Natural killer cell (primary cell): Measurements from ENCODE around the gene WDR93. TPM values are rescaled to one million over a fixed set of nuclear protein-coding genes. Genes with fewer than 3 reads are reported as not detected.
"Not testable (repeated sequence)": the region's sequence is repeated elsewhere in the genome, so short reads cannot be mapped to it uniquely, and the experiment has no call there.

ENCODE experiments used
- ATAC-seq, 3 donors: fragments of 150-1000 bp in 2 of 3; fragments of 200-7000 bp in 1 of 3; cut with Tn5 transposase; 1 replicate in 1 of 3; 2 replicates in 2 of 3; pipeline ENCODE4 v1.10.0; 2021; ENCODE audit warnings: mild to moderate bottlenecking in 2 of 3, moderate library complexity in 2 of 3
- DNase-seq, 2 donors: peaks; one replicate each; pipeline versions ENCODE4 v3.0.0 to v3.0.0-alpha.2; 2013 to 2021; ENCODE audit warnings: mixed read lengths in 1 of 2
- H3K27ac ChIP-seq: one replicate; pipeline ENCODE4 v1.5.1; 2013; ENCODE audit warnings: mild to moderate bottlenecking, low read length
- H3K27me3 ChIP-seq: one replicate; pipeline ENCODE4 v1.6.1; 2013; ENCODE audit warnings: low read length; ENCODE audit not compliant: control insufficient read depth, insufficient read depth
- H3K36me3 ChIP-seq: one replicate; pipeline ENCODE4 v1.6.1; 2013; ENCODE audit warnings: low read length; ENCODE audit not compliant: control insufficient read depth, insufficient read depth
- H3K4me1 ChIP-seq: one replicate; pipeline ENCODE4 v1.6.1; 2013; ENCODE audit warnings: low read length; ENCODE audit not compliant: control insufficient read depth, insufficient read depth
- H3K4me3 ChIP-seq: one replicate; pipeline ENCODE4 v1.5.1; 2013; ENCODE audit warnings: low read length
- H3K9me3 ChIP-seq: one replicate; pipeline ENCODE4 v1.6.1; 2013; ENCODE audit warnings: low read length; ENCODE audit not compliant: control insufficient read depth, insufficient read depth
- H3K27ac Mint-ChIP-seq, 2 donors: one replicate each; pipeline ENCODE4 v1.8.0; 2022; ENCODE audit warnings: mild to moderate bottlenecking in 2 of 2, mixed read lengths in 2 of 2, moderate library complexity in 1 of 2
- H3K27me3 Mint-ChIP-seq, 2 donors: one replicate each; pipeline ENCODE4 v1.8.0; 2022; ENCODE audit warnings: low read depth in 2 of 2, mixed read lengths in 2 of 2
- H3K36me3 Mint-ChIP-seq: one replicate; pipeline ENCODE4 v1.8.0; 2022; ENCODE audit warnings: mixed read lengths
- H3K4me1 Mint-ChIP-seq, 2 donors: one replicate each; pipeline ENCODE4 v1.8.0; 2022; ENCODE audit warnings: mixed read lengths in 2 of 2
- H3K4me3 Mint-ChIP-seq: one replicate; pipeline ENCODE4 v1.8.0; 2022; ENCODE audit warnings: mild to moderate bottlenecking, moderate library complexity, mixed read lengths
- H3K9me3 Mint-ChIP-seq, 2 donors: one replicate each; pipeline ENCODE4 v1.8.0; 2022; ENCODE audit warnings: mixed read lengths in 2 of 2
- CTCF ChIP-seq: fragments of 200-600 bp; IDR thresholded peaks from one replicate; pipeline ENCODE4 v1.8.0; 2022; ENCODE audit warnings: antibody characterized with exemption
- WGBS: methylation state at CpG from one replicate; pipeline ENCODE4 v1.1.7; 2013; ENCODE audit warnings: missing lambda C conversion rate; ENCODE audit not compliant: insufficient coverage; 5-methylcytosine and 5-hydroxymethylcytosine counted together
- intact Hi-C: fragments of 100-400 bp; cut with micrococcal nuclease; formaldehyde crosslinking; loops from one replicate; pipeline ENCODE4 v1.14.2; 2022
- total RNA-seq, 4 donors: library from RNA; stranded (reverse); fragments of 120-200 nt in 1 of 4; gene quantifications; one replicate each; pipeline versions ENCODE4 v1.2.3 to v1.2.4, GENCODE V29; 2013 to 2022

WDR93 gene
- total RNA-seq, 3 donors from 2014 or later (not counting 1 experiment from before 2014, with no cell fraction given), result 0.25 to 0.38 TPM; not detected in 1

GRCh38 chr15:89785064-89785773, 94.6 kb downstream of the WDR93 start:
- no peak overlapping the region for H3K4me3 Mint-ChIP-seq
- H3K27ac Mint-ChIP-seq, result no peak overlapping the region
- Histone ChIP-seq H3K4me1 (peaks cover 18% of the 10 kb centered on the region), H3K4me3 (no peak overlapping the region), H3K27me3 (no peaks in the 10 kb centered on the region), H3K36me3 (no peaks in the 10 kb centered on the region), H3K27ac (no peak overlapping the region), H3K9me3 (no peaks in the 10 kb centered on the region)
- peaks cover 6 to 16% of the 10 kb centered on the region in 2 donors for H3K27me3 Mint-ChIP-seq
- no peak for DNase-seq
- no peak for ATAC-seq
- intact Hi-C loops, result no loop called here
- no peaks in the 10 kb centered on the region for H3K36me3 Mint-ChIP-seq
- 91% methylated on average over 13 of the region's 13 CpGs for WGBS
- H3K4me1 Mint-ChIP-seq, result no peaks in the 10 kb centered on the region
- no peaks in the 10 kb centered on the region for H3K9me3 Mint-ChIP-seq
- TF ChIP-seq CTCF, result no peak

GRCh38 chr15:89785774-89786140, 95.1 kb downstream of the WDR93 start:
- Histone ChIP-seq H3K4me3 (no peak overlapping the region), H3K27ac (no peak overlapping the region), H3K36me3 (no peaks in the 10 kb centered on the region), H3K9me3 (no peaks in the 10 kb centered on the region), H3K4me1 (peaks cover 13% of the 10 kb centered on the region), H3K27me3 (no peaks in the 10 kb centered on the region)
- Mint-ChIP-seq H3K27me3 (peaks cover under 1 to 10% of the 10 kb centered on the region in 2 donors), H3K9me3 (no peaks in the 10 kb centered on the region), H3K27ac (no peak overlapping the region), H3K4me3 (no peak overlapping the region), H3K4me1 (no peaks in the 10 kb centered on the region), H3K36me3 (no peaks in the 10 kb centered on the region)
- ATAC-seq (no peak), DNase-seq (no peak)
- intact Hi-C loops, result no loop called here
- no peak for TF ChIP-seq CTCF

DNA sequence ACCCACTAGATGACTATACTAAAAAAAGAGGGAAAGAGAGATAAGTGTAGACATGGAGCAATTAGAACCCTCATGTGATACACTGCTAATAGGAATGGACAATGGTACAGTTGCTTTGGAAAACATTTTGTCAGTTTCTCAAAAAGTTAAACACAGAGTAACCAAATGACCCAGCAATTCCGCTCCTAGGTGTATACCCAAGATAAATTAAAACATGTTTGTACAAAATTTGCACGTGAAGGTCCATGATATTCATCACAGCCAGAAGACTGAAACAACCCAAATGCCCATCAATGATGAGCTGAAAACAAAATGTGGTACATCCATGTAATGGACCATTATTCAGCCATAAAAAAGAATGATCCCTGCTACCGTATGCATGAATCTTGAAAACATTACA, 97.3 kb downstream of the WDR93 start:
- no peak overlapping the region for H3K27ac Mint-ChIP-seq
- intact Hi-C loops, result no loop called here

DNA sequence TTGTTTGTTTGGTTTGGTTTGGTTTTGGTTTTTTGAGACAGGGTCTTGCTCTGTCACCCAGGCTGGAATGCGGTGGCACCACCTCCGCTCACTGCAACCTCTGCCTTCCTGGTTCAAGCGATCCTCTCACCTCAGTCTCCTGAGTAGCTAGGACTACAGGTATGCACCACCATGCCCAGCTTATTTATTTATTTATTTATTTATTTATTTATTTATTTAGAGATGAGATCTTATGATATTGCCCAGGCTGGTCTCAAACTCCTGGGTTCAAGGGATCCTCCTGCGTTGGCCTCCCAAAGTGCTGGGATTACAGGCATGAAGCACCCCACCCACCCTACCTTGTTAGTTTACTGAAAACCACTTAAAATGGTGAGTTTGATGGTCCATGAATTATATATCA, 98.0 kb downstream of the WDR93 start:
- H3K27ac Mint-ChIP-seq, H3K27ac ChIP-seq, H3K4me1 Mint-ChIP-seq, H3K27me3 ChIP-seq, H3K4me1 ChIP-seq, DNase-seq, H3K36me3 Mint-ChIP-seq, H3K9me3 ChIP-seq, H3K4me3 Mint-ChIP-seq, H3K4me3 ChIP-seq, H3K27me3 Mint-ChIP-seq, intact Hi-C loops, ATAC-seq, H3K36me3 ChIP-seq, H3K9me3 Mint-ChIP-seq: not testable (repeated sequence)
- 100% methylated on average over 3 of the region's 4 CpGs for WGBS

More for the DNA sequence above, 97.3 kb downstream of the WDR93 start:
- Histone ChIP-seq H3K27ac (no peak overlapping the region), H3K9me3 (no peaks in the 10 kb centered on the region), H3K4me1 (no peaks in the 10 kb centered on the region), H3K36me3 (no peaks in the 10 kb centered on the region), H3K27me3 (no peaks in the 10 kb centered on the region), H3K4me3 (no peak overlapping the region)
- DNase-seq (no peak), ATAC-seq (no peak)
- Mint-ChIP-seq H3K27me3 (peaks cover 0 to 7% of the 10 kb centered on the region in 2 donors), H3K36me3 (no peaks in the 10 kb centered on the region), H3K4me3 (no peak overlapping the region), H3K9me3 (no peaks in the 10 kb centered on the region), H3K4me1 (no peaks in the 10 kb centered on the region)
- 91% methylated on average over 3 of the region's 3 CpGs for WGBS
- TF ChIP-seq CTCF, result no peak
